ENCODE measurements around the gene PTPRK.

The PTPRK gene

DNA sequence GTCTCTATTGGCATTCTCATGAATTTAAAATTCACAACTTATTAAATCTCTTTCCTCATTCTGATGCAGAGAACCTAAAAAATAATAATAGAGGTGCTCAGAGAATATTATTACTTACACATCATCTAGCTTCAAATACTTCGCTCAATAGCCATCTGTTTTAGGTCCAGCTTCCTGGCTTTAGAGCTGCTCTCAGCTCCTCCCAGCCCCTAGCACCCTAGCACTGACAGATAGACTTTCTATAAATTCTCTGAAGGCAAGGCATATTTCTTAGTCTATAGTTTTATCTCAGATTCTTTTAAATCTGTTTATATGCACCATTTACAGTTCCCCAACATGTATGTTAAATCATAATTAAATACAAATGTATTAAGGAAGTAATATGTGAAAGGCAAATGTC lies 281.3 kb downstream of the PTPRK start:
- Histone ChIP-seq H3K27ac (ENCODE audit: low read depth, low read length) (no peak overlapping the region), H3K4me1 (ENCODE audit: insufficient read depth, low read length) (peaks cover 14% of the 10 kb centered on the region), H3K27me3 (ENCODE audit: insufficient read depth, low read length) (no peaks in the 10 kb centered on the region), H3K36me3 (ENCODE audit: insufficient read depth, low read length) (peaks cover 8% of the 10 kb centered on the region; the same call in 1 of the 2 replicates), H3K4me3 (ENCODE audit: low read length) (no peak overlapping the region), H3K9me3 (ENCODE audit: insufficient read depth, low read depth, low read length) (no peaks in the 10 kb centered on the region), H3K9ac (ENCODE audit: low read depth, low read length) (no peak overlapping the region)
- whole genome bisulfite sequencing = 97% methylated on average over 1 of the region's 1 CpG

DNA sequence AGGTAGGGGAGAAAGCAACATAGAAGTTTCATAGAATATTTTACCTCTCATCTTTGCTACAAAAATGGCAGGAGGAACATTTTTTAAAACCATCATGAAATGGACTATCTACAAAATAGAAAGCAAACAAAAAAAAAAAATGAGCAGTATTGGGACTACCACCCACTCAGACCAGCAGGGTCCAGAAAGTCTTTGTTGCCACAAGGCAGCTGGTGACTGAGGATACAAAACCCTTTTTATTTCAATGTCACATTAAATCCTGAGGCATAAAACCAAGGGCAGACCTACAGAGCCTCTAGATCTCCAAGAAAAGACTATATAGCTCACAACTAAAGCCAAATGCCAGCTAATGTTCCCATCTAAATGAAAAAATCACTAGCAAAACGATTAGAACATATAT lies 282.2 kb downstream of the PTPRK start:
- Histone ChIP-seq H3K27ac (ENCODE audit: low read depth, low read length) (no peak overlapping the region), H3K4me1 (ENCODE audit: insufficient read depth, low read length) (peaks cover 14% of the 10 kb centered on the region), H3K4me3 (ENCODE audit: low read length) (no peak overlapping the region), H3K9me3 (ENCODE audit: insufficient read depth, low read depth, low read length) (no peaks in the 10 kb centered on the region), H3K36me3 (ENCODE audit: insufficient read depth, low read length) (peaks cover 8% of the 10 kb centered on the region; the same call in 1 of the 2 replicates), H3K27me3 (ENCODE audit: insufficient read depth, low read length) (no peaks in the 10 kb centered on the region), H3K9ac (ENCODE audit: low read depth, low read length) (no peak overlapping the region)
- no CpG with 5 or more reads among the region's 1 CpG for WGBS

DNA sequence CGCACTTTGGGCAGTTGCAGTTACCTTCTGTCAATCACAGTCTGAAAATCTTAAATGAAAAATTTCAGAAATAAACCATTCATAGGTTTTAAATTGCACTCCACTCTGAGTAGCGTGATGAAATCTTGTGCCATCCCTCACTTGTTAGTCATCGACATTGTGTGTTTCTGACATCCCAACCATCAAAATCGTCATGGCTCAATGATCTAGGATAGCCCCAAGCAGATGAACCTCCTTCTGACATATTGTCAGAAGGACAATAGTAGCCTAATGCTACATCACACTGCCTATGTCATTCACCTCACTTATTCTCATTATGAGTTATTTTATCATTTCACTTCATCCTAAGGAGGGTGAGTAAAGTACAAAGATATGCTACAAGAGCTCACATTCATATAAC lies 284.8 kb downstream of the PTPRK start:
- no peak overlapping the region for H3K9ac ChIP-seq (ENCODE audit: low read depth, low read length)
- H3K27ac ChIP-seq (ENCODE audit: low read depth, low read length) = no peak overlapping the region
- H3K4me3 ChIP-seq (ENCODE audit: low read length) = no peak overlapping the region
- H3K4me1 ChIP-seq (ENCODE audit: insufficient read depth, low read length) = peaks cover 14% of the 10 kb centered on the region
- 96% methylated on average over 4 of the region's 4 CpGs for WGBS
- H3K36me3 ChIP-seq (ENCODE audit: insufficient read depth, low read length) = peaks cover 4% of the 10 kb centered on the region; the same call in 1 of the 2 replicates
- H3K9me3 ChIP-seq (ENCODE audit: insufficient read depth, low read depth, low read length) = no peaks in the 10 kb centered on the region
- H3K27me3 ChIP-seq (ENCODE audit: insufficient read depth, low read length) = no peaks in the 10 kb centered on the region

- WGBS = 97% methylated on average over 6 of the region's 6 CpGs
- Histone ChIP-seq H3K4me1 (ENCODE audit: insufficient read depth, low read length) (peaks cover 8% of the 10 kb centered on the region), H3K4me3 (ENCODE audit: low read length) (no peak overlapping the region), H3K36me3 (ENCODE audit: insufficient read depth, low read length) (no peaks in the 10 kb centered on the region), H3K9me3 (ENCODE audit: insufficient read depth, low read depth, low read length) (no peaks in the 10 kb centered on the region), H3K27me3 (ENCODE audit: insufficient read depth, low read length) (no peaks in the 10 kb centered on the region), H3K9ac (ENCODE audit: low read depth, low read length) (no peak overlapping the region), H3K27ac (ENCODE audit: low read depth, low read length) (no peak overlapping the region)
Observed at GRCh38 chr6:128233531-128233930, 286.9 kb downstream of the PTPRK start.

GRCh38 chr6:128230267-128230989 lies 290.0 kb downstream of the PTPRK start:
- no peaks in the 10 kb centered on the region for H3K9me3 ChIP-seq (ENCODE audit: insufficient read depth, low read depth, low read length)
- no peaks in the 10 kb centered on the region for H3K4me1 ChIP-seq (ENCODE audit: insufficient read depth, low read length)
- no peaks in the 10 kb centered on the region for H3K36me3 ChIP-seq (ENCODE audit: insufficient read depth, low read length)
- H3K27ac ChIP-seq (ENCODE audit: low read depth, low read length) = no peak overlapping the region
- WGBS = 94% methylated on average over 5 of the region's 7 CpGs
- no peak overlapping the region for H3K4me3 ChIP-seq (ENCODE audit: low read length)
- H3K27me3 ChIP-seq (ENCODE audit: insufficient read depth, low read length) = no peaks in the 10 kb centered on the region
- H3K9ac ChIP-seq (ENCODE audit: low read depth, low read length) = no peak overlapping the region

DNA sequence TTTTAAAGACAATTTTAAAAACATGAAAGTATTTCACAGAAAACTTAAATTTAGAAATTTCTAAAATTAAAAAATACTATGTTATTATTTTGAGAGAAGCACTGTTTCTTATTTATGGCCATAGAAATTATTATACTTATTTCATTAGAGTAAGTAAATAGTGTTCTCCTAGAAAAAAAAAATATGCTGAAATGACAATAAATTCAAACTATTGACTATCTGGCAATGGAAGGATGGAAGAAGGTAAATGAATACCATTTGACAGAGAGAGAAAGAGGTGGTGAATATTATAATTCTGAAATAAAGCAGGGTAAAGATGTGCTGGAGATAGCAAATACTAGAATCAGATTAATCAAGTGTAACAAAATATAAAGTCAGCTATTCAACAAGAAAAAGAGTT lies 294.8 kb downstream of the PTPRK start:
- Histone ChIP-seq H3K9me3 (ENCODE audit: insufficient read depth, low read depth, low read length) (no peaks in the 10 kb centered on the region), H3K27ac (ENCODE audit: low read depth, low read length) (no peak overlapping the region), H3K9ac (ENCODE audit: low read depth, low read length) (no peak overlapping the region), H3K4me3 (ENCODE audit: low read length) (no peak overlapping the region), H3K27me3 (ENCODE audit: insufficient read depth, low read length) (no peaks in the 10 kb centered on the region), H3K4me1 (ENCODE audit: insufficient read depth, low read length) (no peaks in the 10 kb centered on the region), H3K36me3 (ENCODE audit: insufficient read depth, low read length) (no peaks in the 10 kb centered on the region)

DNA sequence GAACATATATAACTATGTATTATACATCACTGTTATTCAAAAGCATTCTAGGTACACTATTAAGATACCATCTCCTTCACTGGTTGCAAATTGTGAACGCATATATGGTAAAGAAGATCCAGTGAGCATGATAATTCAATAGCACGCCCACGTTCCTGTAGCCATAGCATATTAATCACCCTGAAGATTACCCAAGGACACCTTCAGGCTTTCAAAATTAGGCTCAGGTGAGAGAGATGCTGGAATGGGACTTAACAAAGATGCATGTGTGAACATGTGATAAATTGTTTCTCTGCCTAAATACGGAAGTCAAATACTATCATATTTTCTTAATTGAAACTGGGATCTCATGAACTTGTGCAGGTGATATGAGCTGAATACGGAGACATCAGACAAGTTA lies 303.5 kb downstream of the PTPRK start:
- no peaks in the 10 kb centered on the region for H3K9me3 ChIP-seq (ENCODE audit: insufficient read depth, low read depth, low read length)
- WGBS = 98% methylated on average over 5 of the region's 5 CpGs
- H3K27ac ChIP-seq (ENCODE audit: low read depth, low read length) = no peak overlapping the region
- H3K9ac ChIP-seq (ENCODE audit: low read depth, low read length) = no peak overlapping the region
- no peaks in the 10 kb centered on the region for H3K27me3 ChIP-seq (ENCODE audit: insufficient read depth, low read length)
- no peak overlapping the region for H3K4me3 ChIP-seq (ENCODE audit: low read length)
- peaks cover 8% of the 10 kb centered on the region for H3K36me3 ChIP-seq (ENCODE audit: insufficient read depth, low read length)
- H3K4me1 ChIP-seq (ENCODE audit: insufficient read depth, low read length) = 0 out of 2 replicates have a peak, but pooled peaks cover 3% of the 10 kb centered on the region

GRCh38 chr6:128209771-128210170 lies 310.6 kb downstream of the PTPRK start:
- peaks cover 6% of the 10 kb centered on the region for H3K4me1 ChIP-seq (ENCODE audit: insufficient read depth, low read length)
- H3K9me3 ChIP-seq (ENCODE audit: insufficient read depth, low read depth, low read length) = no peaks in the 10 kb centered on the region
- no peaks in the 10 kb centered on the region; the same call in 1 of the 2 replicates for H3K36me3 ChIP-seq (ENCODE audit: insufficient read depth, low read length)
- no peak overlapping the region for H3K27ac ChIP-seq (ENCODE audit: low read depth, low read length)
- no peak overlapping the region for H3K9ac ChIP-seq (ENCODE audit: low read depth, low read length)
- WGBS = 94% methylated on average over 3 of the region's 3 CpGs
- H3K4me3 ChIP-seq (ENCODE audit: low read length) = no peak overlapping the region
- no peaks in the 10 kb centered on the region for H3K27me3 ChIP-seq (ENCODE audit: insufficient read depth, low read length)

- Histone ChIP-seq H3K4me1 (ENCODE audit: insufficient read depth, low read length) (peaks cover 6% of the 10 kb centered on the region), H3K4me3 (ENCODE audit: low read length) (no peak overlapping the region), H3K36me3 (ENCODE audit: insufficient read depth, low read length) (no peaks in the 10 kb centered on the region), H3K27me3 (ENCODE audit: insufficient read depth, low read length) (no peaks in the 10 kb centered on the region), H3K9ac (ENCODE audit: low read depth, low read length) (no peak overlapping the region), H3K27ac (ENCODE audit: low read depth, low read length) (no peak overlapping the region), H3K9me3 (ENCODE audit: insufficient read depth, low read depth, low read length) (no peaks in the 10 kb centered on the region)
- WGBS = 72% methylated on average over 5 of the region's 5 CpGs
Observed at GRCh38 chr6:128208851-128209580, 311.4 kb downstream of the PTPRK start.

GRCh38 chr6:128208078-128208477 lies 312.3 kb downstream of the PTPRK start:
- Histone ChIP-seq H3K27me3 (ENCODE audit: insufficient read depth, low read length) (no peaks in the 10 kb centered on the region), H3K4me3 (ENCODE audit: low read length) (no peak overlapping the region), H3K9me3 (ENCODE audit: insufficient read depth, low read depth, low read length) (no peaks in the 10 kb centered on the region), H3K27ac (ENCODE audit: low read depth, low read length) (no peak overlapping the region), H3K4me1 (ENCODE audit: insufficient read depth, low read length) (peaks cover 6% of the 10 kb centered on the region), H3K9ac (ENCODE audit: low read depth, low read length) (no peak overlapping the region), H3K36me3 (ENCODE audit: insufficient read depth, low read length) (no peaks in the 10 kb centered on the region)

DNA sequence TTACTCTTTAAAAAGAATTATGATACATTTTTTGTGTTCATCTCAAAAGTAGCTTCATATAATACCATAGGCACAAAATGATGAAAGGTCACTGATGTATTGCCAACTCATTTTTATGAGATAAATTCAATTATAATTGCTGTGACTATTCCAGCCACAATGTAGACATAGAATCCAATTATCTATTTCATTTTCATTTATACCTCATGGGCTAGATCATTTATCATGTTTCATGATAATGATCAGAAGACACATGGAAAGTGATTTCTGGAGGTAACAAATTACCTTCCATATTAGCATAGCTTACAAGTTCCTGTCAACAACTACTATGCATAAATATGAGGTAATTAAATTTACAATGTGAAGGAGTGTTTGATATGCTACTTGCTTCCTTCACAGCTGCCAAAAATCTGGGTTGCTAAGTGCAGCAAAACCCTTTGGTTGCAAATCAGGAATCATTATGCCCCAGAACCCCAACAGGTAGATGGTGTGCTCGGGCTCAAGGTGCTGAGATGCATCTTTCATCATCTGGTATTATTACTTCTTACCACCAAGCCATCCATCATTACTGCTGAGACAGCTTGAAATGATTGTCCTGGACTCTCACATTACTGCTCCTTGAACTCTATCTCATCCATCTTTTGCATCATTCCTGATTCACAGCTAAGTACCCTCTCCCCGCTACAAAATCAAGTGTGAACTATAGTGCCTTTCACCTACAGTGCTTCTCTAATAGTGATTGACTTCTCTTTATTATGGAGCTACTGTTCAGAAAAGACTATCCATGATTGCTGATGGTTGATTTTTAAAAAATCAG lies 313.6 kb downstream of the PTPRK start:
- Histone ChIP-seq H3K9ac (ENCODE audit: low read depth, low read length) (no peak overlapping the region), H3K27ac (ENCODE audit: low read depth, low read length) (no peak overlapping the region), H3K9me3 (ENCODE audit: insufficient read depth, low read depth, low read length) (no peaks in the 10 kb centered on the region), H3K4me3 (ENCODE audit: low read length) (no peak overlapping the region), H3K36me3 (ENCODE audit: insufficient read depth, low read length) (no peaks in the 10 kb centered on the region), H3K27me3 (ENCODE audit: insufficient read depth, low read length) (no peaks in the 10 kb centered on the region), H3K4me1 (ENCODE audit: insufficient read depth, low read length) (peaks cover 6% of the 10 kb centered on the region)
- 97% methylated on average over 2 of the region's 2 CpGs for WGBS

All from HUES64 (cell line).